GM21737 (cell line): Measurements from ENCODE around the gene GPR82.
"Not testable (repeated sequence)": the region's sequence is repeated elsewhere in the genome, so short reads cannot be mapped to it uniquely, and the experiment has no call there.

Experiments used
- ATAC-seq: cut with Tn5 transposase; IDR thresholded peaks from one replicate; pipeline ENCODE4 v1.9.1; 2021; ENCODE audit warnings: mild to moderate bottlenecking, moderate library complexity; ENCODE audit not compliant: unreplicated experiment

Gene GPR82, protein sequence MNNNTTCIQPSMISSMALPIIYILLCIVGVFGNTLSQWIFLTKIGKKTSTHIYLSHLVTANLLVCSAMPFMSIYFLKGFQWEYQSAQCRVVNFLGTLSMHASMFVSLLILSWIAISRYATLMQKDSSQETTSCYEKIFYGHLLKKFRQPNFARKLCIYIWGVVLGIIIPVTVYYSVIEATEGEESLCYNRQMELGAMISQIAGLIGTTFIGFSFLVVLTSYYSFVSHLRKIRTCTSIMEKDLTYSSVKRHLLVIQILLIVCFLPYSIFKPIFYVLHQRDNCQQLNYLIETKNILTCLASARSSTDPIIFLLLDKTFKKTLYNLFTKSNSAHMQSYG

GRCh38 chrX:41723826-41724225 lies at the start of gene GPR82:
Gene GPR82, plus strand, starts transcription at chrX:41724181. Its CDS starts 2,846 bp downstream, at chrX:41727027.
- no peak for ATAC-seq

DNA sequence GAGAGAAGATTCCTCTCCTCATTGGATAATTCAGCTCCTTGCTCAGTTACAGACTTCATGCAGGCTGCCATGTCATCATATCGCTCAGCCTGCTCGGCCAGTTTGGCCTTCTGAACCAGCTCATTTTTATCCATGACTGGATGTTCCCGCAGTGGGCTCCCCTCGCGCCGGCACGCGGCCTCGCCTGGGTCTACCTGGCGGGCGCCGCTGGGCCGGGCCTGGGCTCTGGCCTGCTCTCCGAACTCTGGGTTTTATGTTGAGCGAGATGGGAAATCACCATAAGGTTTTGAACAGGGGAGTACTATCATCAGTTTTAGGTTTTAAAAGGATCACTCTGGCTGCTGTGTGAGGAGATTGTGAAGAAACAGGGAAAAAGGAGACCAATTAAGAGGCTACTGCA lies 47.6 kb upstream of the GPR82 start:
- ATAC-seq: not testable (repeated sequence)

DNA sequence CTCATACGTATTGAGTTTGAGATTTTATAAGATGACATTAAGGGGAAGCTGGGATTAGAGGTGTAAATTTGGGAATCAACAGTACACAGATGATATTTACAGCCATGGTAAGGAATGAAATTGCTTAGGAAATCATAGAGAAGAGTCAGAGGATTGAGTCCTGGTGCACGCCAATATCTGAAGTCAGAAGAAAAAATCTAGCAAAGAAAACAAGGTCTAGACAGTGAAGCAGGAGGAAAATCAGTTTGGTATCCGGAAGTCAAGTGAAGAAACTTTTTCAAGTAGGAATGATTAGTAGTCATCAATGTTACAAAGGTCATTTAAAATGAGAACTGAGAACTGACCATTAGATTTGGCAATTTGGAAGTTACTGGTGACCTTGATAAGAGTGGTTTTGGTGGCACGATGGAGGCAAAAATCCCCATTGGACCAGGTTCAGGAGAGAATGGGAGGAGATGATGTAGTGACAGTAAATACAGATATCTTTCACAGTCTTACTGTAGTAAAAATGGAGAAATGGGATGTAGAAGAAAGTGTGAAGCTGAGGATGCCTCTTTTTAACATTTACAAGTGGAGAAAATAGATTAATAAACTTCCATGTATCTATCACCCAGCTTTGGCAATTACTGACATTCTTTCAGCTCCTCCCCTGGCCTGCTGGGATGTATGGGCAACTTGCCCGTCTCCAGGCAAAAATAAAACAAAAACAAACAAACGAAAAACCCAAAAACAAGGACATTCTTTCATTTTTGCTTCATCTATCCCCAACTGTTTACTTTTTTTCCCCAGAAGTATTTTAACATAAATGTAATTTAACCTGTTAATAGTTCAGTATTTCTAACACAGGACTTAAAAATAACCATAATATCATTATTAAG lies 46.6 kb upstream of the GPR82 start:
- no peak for ATAC-seq

- ATAC-seq: no peak
Observed at GRCh38 chrX:41684138-41684537, 39.8 kb upstream of the GPR82 start.

- no peak for ATAC-seq
Observed at GRCh38 chrX:41684940-41685339, 39.0 kb upstream of the GPR82 start.

DNA sequence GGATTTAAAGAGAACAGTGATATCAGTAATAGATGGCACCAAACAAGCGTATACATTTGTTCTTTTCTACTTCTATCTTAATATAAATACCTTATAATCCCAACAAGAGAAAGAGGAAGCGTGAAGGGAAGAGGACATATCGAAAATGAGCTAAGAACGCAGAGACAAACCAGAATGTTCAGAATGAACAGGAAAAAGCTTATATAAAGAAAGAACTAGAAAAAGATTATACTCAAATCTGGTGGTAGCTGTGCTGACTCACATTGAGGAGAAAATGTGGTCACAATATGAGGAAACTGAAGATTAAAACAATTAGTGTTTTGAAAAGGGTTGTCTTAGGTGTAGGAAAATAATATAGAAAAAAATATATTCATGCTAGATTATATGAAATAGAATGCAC lies 37.2 kb upstream of the GPR82 start:
- no peak for ATAC-seq

- ATAC-seq: no peak
Observed at GRCh38 chrX:41688156-41688555, 35.8 kb upstream of the GPR82 start.

DNA sequence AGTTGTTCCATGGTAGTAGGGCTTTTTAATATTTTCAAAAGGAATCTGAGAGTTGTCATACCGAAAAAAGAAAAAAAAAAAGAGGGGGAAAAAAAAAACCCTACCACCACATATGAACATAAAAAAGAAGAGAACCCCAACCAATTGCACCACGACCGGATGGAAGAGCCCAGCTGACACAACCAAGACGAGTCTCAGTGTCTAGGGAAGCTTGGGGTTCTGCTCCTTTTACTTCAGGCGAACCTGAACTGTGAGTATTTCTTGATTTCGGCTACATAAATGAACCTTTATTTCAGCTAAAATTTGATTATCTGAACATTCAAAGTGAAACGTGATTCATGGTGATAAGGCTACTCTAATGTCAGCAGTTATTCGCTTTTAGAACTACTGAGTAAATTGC lies 35.1 kb upstream of the GPR82 start, which contains the start of gene GPR34:
Gene GPR34 (plus strand): TSS at position 139 of the 400 bp plus-strand sequence. CDS start 6,661 bp downstream, outside the sequence.
- no peak for ATAC-seq

GRCh38 chrX:41689711-41690110 lies 34.3 kb upstream of the GPR82 start:
- ATAC-seq: no peak

GRCh38 chrX:41692162-41692749 lies 31.7 kb upstream of the GPR82 start:
- ATAC-seq: no peak

DNA sequence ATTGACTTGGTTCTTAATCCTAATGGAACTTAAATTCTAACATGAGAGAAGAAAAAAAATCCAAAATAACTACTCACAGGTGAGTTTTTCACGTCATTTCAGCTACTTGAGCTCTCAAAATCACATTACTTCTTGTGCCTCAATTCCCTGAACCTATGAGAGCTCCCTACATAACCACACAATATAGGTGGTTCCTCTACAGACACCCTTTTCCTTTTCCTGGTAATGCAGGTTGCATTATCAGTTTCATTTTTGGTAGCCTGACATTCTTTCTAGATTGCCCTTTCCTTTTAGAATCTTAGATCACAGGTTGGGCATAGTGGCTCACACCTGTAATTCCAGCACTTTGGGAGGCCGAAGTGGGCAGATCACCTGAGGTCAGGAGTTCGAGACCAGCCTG lies 31.0 kb upstream of the GPR82 start:
- no peak for ATAC-seq

GRCh38 chrX:41695426-41695825 lies 28.6 kb upstream of the GPR82 start:
- ATAC-seq: no peak

GRCh38 chrX:41703574-41704029 lies 20.4 kb upstream of the GPR82 start:
- no peak for ATAC-seq

GRCh38 chrX:41705042-41705441 lies 18.9 kb upstream of the GPR82 start:
- ATAC-seq: no peak

DNA sequence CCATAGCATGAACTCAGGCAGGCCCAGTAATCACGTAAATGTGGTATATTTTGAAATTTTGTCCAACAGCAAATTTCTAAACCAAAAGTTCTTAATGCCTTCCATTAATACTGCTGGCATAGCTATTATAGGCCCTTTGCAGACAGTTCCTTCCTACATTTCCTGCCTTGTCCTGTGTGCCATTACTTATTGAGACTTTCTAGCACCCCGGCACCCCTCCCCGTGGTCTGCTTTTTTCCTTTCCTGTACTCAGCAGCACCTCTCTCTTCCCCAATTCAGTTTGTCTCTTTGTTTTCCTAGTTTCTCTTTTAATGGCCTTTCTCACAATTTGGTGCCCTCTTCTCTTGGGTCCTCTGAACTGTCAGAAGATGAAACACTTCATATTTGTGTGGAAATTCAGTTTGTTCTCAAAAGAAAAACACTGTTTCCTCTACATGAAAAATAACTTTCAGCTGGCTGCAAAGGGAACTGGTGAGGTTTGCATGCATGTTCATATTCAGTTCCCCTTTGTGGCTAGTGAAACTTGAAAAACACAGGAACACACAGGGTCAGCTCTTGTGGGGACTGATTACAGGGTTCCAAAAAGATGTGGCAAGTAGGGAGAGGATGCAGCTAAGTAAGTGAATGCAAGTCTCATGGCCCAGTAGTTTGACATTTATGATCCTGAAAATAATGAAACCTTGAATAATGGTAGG lies 18.2 kb upstream of the GPR82 start:
- peak; percentile 65 for ATAC-seq

DNA sequence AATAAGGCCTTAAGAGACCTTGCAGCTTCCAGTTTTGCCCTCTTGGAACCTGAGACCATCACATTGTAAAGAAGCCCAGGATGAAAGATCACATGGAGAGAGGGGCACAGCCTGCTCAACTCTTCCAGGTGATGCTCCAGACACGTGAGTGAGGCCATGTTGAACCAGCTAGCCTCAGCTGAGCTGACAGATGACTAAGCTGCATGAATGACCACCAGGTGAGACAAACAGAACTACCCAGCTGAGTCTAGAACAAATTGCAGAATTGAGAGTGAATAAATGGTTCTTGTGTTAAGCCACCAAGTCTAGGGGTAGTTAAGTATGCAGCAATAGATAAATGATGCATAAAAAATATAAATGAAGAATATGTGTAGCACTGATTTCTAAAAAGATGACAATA lies 16.8 kb upstream of the GPR82 start:
- ATAC-seq: no peak

- no peak for ATAC-seq
Observed at GRCh38 chrX:41708486-41708885, 15.5 kb upstream of the GPR82 start.

GRCh38 chrX:41711021-41711667 lies 12.8 kb upstream of the GPR82 start:
- ATAC-seq: no peak

GRCh38 chrX:41716222-41716621 lies 7.8 kb upstream of the GPR82 start:
- ATAC-seq: no peak

DNA sequence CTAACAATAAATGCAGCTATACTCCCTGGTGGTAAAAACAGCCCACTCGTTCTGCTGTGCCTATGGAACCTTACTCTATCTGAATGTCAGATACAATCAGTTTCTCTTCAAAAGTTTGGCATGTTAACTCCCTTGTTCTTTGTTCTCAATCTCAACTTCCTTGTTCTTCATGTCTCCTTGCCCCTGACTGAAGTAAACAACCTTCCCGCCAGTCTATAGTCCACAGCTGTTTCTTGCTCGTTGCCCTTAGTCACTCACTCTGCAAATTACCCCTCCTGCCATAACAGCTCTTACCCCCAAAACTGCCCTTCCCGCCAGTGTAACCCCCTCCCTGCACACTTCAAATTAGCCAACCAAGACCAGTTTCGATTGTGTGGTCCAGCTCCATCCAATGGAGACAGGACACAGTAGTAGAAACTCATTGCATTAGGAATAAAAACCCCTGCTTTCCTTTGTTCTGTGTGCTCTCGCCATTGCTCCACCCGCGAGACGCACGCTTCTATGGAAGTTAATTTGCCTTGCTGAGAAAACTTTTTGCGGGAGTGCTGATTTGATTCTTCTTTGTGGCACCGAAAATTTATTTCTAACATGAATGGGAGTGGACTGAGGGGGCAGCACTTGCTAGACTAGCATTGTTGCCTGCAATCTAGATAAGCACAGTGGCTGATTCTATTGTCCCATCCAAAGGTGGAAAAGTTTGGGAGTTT lies 7.1 kb upstream of the GPR82 start:
- ATAC-seq: no peak
